Chondrocyte (in vitro differentiated cells): ENCODE data around the gene TRABD. TPM values are rescaled to one million over a fixed set of nuclear protein-coding genes. Genes with fewer than 3 reads are reported as not detected.

Experiments used
- DNase-seq: peaks from one replicate; pipeline ENCODE4 v3.0.0; 2021; ENCODE audit warnings: mixed read lengths, low spot score
- H3K27ac Mint-ChIP-seq: one replicate; pipeline ENCODE4 v1.8.0; 2021; ENCODE audit warnings: mild to moderate bottlenecking, moderate library complexity, mixed read lengths; ENCODE audit not compliant: unreplicated experiment
- H3K27me3 Mint-ChIP-seq: 2 replicates; pipeline ENCODE4 v1.8.0; 2021; ENCODE audit warnings: low read depth, mixed read lengths
- H3K36me3 Mint-ChIP-seq: 2 replicates; pipeline ENCODE4 v1.8.0; 2021; ENCODE audit warnings: low read depth, mixed read lengths
- H3K4me1 Mint-ChIP-seq: 2 replicates; pipeline ENCODE4 v1.8.0; 2021; ENCODE audit warnings: low read depth, mild to moderate bottlenecking, mixed read lengths
- H3K4me3 Mint-ChIP-seq: one replicate; pipeline ENCODE4 v1.8.0; 2021; ENCODE audit warnings: mild to moderate bottlenecking, moderate library complexity, mixed read lengths; ENCODE audit not compliant: unreplicated experiment
- H3K9me3 Mint-ChIP-seq: 2 replicates; pipeline ENCODE4 v1.8.0; 2021; ENCODE audit warnings: low read depth, mixed read lengths
- total RNA-seq: library from RNA; stranded (reverse); gene quantifications from 3 replicates; pipeline ENCODE4 v1.2.1, GENCODE V29; 2021
- TF ChIP-seq, protein P1 (sequence below): fragments of 200-600 bp; sonication (generic); IDR thresholded peaks from 2 replicates; pipeline ENCODE4 v1.5.0; 2021; ENCODE audit warnings: antibody characterized with exemption, mild to moderate bottlenecking, moderate library complexity

Gene TRABD
- total RNA-seq, 1 donor from 2014 or later, result 20.2 TPM

DNA sequence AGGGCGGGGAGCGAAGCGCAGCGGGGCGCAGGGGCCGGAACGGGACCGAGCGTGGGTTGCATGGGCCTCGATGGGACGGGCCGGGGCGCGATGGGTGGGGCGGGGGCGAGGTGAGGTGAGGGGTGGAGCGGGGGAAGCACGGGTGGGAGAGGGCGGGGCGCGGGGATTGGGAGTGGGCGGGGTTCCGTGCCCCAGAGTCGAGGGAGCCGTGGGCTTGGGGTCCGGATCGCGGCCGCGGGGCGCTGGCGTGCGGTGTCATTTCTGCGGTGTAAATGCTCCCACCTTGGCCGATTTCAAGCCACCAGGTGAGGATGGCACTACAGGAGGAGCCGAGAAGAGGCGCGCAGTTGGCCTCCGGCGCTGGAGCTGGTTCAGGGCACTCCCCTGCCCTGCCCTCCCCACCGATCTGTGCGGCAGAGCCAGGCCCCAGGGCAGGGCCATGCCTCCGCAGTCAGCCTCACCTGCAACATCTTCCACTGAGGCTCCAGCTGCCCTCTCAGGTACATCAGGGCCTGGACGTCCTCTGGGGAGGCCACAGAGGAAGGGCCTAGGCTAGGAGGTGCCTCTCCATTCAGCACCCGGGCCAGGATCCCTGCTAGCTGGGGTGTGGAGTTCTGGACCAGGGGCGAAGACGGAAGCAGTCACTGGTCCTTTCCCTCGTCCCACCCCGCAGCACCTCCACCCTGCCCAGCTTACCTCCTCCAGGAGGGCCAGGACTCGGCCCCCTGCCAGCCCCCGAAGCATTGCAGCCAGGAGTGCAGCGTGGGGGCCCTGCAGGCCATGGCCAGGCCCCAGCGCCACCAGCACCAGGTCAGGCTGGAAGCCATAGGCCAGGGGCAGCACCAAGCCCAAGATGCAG, 59.7 kb downstream of the TRABD start:
- Mint-ChIP-seq H3K36me3 (peaks cover 5% of the 10 kb centered on the region), H3K4me1 (peaks cover 48% of the 10 kb centered on the region), H3K27ac (peak overlapping the region; percentile 100), H3K27me3 (no peaks in the 10 kb centered on the region), H3K9me3 (no peaks in the 10 kb centered on the region), H3K4me3 (peak overlapping the region; percentile 96)
- TF ChIP-seq, protein P1, sequence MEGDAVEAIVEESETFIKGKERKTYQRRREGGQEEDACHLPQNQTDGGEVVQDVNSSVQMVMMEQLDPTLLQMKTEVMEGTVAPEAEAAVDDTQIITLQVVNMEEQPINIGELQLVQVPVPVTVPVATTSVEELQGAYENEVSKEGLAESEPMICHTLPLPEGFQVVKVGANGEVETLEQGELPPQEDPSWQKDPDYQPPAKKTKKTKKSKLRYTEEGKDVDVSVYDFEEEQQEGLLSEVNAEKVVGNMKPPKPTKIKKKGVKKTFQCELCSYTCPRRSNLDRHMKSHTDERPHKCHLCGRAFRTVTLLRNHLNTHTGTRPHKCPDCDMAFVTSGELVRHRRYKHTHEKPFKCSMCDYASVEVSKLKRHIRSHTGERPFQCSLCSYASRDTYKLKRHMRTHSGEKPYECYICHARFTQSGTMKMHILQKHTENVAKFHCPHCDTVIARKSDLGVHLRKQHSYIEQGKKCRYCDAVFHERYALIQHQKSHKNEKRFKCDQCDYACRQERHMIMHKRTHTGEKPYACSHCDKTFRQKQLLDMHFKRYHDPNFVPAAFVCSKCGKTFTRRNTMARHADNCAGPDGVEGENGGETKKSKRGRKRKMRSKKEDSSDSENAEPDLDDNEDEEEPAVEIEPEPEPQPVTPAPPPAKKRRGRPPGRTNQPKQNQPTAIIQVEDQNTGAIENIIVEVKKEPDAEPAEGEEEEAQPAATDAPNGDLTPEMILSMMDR, result no peak
- no peak for DNase-seq

DNA sequence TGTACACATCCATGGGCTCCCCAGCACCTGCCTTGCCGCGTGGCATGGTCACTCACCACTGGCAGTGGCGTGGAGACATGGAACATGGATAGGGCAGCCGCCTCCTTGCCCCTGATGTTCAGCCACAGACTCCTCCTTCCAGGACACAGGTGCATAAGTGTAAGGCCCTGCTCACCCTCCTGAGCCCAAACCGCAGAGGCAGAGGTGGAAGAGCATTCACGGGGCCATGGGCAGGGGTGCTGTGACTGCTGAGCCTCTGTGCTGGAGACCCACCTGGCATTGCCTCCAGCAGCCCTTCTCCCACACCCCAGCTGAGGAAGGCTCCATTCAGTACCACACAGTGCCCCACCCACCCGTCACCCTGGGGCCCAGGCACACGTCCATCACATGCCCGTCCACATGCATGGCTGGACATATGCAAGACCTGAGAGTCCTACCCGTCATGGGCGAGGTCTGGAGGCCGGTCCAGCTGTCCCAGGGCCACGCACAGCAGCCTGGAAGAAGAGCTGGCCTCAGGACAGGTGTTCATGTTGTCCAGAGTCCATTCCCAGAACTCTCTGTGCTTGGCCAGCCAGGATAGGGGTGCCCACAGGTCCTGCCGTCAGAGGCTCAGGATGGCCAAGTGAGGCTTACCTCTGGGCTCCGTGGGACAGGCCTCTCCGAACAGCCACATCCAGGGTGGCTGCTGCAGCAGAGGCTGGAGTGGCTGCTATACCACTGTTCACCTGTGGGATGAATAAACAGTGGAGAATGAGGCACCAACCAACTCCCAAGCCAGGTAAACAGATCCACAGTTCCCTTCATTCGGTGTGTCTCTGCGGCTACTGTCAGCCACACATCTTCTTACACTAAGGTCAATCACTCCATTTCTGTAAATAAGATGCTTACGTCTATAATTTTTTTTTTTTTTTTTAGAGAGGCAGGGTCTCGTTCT, 60.8 kb downstream of the TRABD start:
- Mint-ChIP-seq H3K9me3 (no peaks in the 10 kb centered on the region), H3K27me3 (no peaks in the 10 kb centered on the region), H3K36me3 (peaks cover 5% of the 10 kb centered on the region), H3K4me1 (peaks cover 44% of the 10 kb centered on the region), H3K27ac (peak overlapping the region; percentile 17), H3K4me3 (peak overlapping the region; percentile 96)
- DNase-seq, result no peak
- TF ChIP-seq, protein P1, result peak; percentile 26

DNA sequence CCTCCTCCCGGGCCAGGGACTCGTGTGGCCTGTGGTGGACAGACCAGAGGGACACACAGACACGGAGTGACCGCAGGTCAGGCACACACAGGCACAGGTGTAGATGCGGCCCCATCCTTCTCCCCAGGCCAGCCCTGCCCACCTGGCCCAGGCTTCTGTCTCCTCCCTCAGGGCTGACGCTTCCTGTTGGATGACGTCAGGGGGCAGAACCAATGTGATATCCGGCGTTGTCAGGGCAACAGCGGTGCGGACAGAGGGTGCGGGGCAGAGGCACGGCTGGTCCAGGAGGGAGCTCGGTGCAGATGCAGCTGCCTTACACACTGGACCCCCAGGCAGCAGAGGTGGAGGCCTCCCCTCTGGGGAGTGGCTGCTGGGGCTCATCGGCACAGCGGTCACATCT, 62.0 kb downstream of the TRABD start:
- no peak overlapping the region for H3K4me3 Mint-ChIP-seq
- no peaks in the 10 kb centered on the region for H3K9me3 Mint-ChIP-seq
- H3K27me3 Mint-ChIP-seq, result no peaks in the 10 kb centered on the region
- peaks cover 32% of the 10 kb centered on the region for H3K4me1 Mint-ChIP-seq
- TF ChIP-seq, protein P1, result no peak
- peak overlapping the region; percentile 54 for H3K27ac Mint-ChIP-seq
- peaks cover 5% of the 10 kb centered on the region for H3K36me3 Mint-ChIP-seq
- DNase-seq, result no peak

DNA sequence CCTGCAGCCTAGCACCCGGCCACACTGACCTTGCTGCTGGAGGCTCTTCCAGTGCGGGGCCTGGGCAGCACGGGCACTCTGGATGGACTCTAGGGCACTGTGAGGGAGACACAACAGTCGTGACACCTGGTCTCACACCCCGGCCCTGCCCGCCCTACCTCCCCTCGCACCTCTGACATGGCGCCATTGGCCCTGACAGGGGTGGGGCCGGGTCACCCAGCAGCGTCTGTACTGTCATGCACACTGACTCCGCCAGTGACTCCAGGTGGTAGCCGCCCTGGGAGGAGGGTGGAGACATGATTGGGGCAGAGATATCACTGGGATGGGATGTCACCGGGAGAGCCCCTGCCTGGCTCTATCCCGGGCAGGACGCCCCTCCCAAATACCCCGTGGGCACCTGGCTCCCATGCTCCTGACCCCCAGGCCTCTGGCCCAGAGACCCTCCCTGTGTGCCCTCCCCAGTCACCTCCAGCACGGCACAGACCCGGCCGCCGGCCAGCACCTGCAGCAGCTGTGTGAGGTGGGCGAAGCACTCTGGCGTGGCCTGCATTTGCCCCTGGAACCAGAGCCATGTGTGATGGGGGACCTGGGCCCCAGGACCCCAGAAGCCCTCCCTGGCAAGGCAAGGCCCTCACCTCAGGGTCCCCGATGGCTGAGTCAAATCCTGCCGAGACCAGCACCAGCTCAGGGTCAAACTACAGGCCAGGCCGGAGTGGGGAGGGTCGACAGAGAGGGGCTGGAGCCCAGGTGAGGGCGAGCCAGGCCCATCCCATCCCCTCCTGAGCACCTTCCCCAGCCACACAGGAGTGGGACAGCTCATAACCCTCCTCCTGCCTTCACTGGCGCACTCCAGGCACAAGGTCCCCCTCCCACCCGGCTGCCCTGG, 62.7 kb downstream of the TRABD start:
- H3K9me3 Mint-ChIP-seq, result no peaks in the 10 kb centered on the region
- no peaks in the 10 kb centered on the region for H3K27me3 Mint-ChIP-seq
- no peak for DNase-seq
- no peak overlapping the region for H3K4me3 Mint-ChIP-seq
- TF ChIP-seq, protein P1, result no peak
- peaks cover 5% of the 10 kb centered on the region for H3K36me3 Mint-ChIP-seq
- H3K4me1 Mint-ChIP-seq, result peaks cover 25% of the 10 kb centered on the region
- peak overlapping the region; percentile 54 for H3K27ac Mint-ChIP-seq

Other genes with a start within 250 kb of the TRABD start
- gene PIM3, start 225.1 kb upstream of the TRABD start, total RNA-seq, result 12.0 to 18.2 TPM (median 16.8 TPM) in 3 replicates
- 0.17 to 0.23 TPM in 2 of 3 replicates, not detected in the other for gene IL17REL, start 173.1 kb upstream of the TRABD start, total RNA-seq
- not detected in 3 replicates for gene TTLL8, start 127.6 kb upstream of the TRABD start, total RNA-seq
- 0.38 to 0.77 TPM (median 0.50 TPM) in 3 replicates for gene MLC1, start 100.5 kb upstream of the TRABD start, total RNA-seq
- gene MOV10L1, start 95.9 kb upstream of the TRABD start, total RNA-seq, result 0.51 to 1.1 TPM (median 1.1 TPM) in 3 replicates
- 3.0 to 6.1 TPM (median 3.3 TPM) in 3 replicates for gene PANX2, start 15.2 kb upstream of the TRABD start, total RNA-seq
- 14.8 to 22.8 TPM (median 17.1 TPM) in 3 replicates for gene SELENOO, start 15.1 kb downstream of the TRABD start, total RNA-seq
- 31.2 to 46.3 TPM (median 32.2 TPM) in 3 replicates for gene TUBGCP6, start 59.1 kb downstream of the TRABD start, total RNA-seq
- gene HDAC10, start 65.4 kb downstream of the TRABD start, total RNA-seq, result 29.1 to 36.8 TPM (median 35.3 TPM) in 3 replicates
- gene MAPK12, start 75.8 kb downstream of the TRABD start, total RNA-seq, result 34.6 to 46.6 TPM (median 44.7 TPM) in 3 replicates
- 9.3 to 19.9 TPM (median 17.7 TPM) in 3 replicates for gene MAPK11, start 84.5 kb downstream of the TRABD start, total RNA-seq
- 300 to 356 TPM (median 346 TPM) in 3 replicates for gene PLXNB2, start 121.7 kb downstream of the TRABD start, total RNA-seq
- 7.7 to 8.8 TPM (median 8.1 TPM) in 3 replicates for gene DENND6B, start 141.1 kb downstream of the TRABD start, total RNA-seq
- gene PPP6R2, start 157.4 kb downstream of the TRABD start, total RNA-seq, result 46.2 to 53.1 TPM (median 47.1 TPM) in 3 replicates